ENCODE measurements around the gene TGDS.

Gene TGDS

DNA sequence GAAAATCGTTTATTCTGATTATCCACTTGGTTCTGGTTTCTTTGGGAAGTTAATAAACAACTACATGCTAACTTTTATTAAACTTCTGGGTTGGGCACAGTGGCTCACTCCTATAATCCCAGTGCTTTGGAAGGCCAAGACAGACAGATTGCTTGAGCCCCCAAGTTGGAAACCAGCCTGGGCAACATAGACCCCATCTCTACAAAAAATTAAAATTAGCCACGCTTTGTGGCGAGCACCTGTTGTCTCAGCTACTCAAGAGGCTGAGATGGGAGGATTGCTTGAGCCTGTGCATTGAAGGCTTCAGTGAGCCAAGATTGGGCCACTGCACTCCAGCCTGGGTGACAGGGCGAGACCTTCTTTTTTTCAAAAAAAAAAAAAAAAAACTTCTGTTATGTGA, 27.4 kb upstream of the TGDS start:
- no peak overlapping the region for H3K27ac ChIP-seq
- TF ChIP-seq ZFX (IDR thresholded peaks at IDR 0.05) (no peak), CTCF (conservative IDR thresholded peaks at IDR 0.05) (no peak)

- no peak overlapping the region for H3K27ac ChIP-seq
- no peak for TF ChIP-seq ZFX (IDR thresholded peaks at IDR 0.05)
- TF ChIP-seq CTCF (conservative IDR thresholded peaks at IDR 0.05) = no peak
Measured at GRCh38 chr13:94622344-94622743, 26.4 kb upstream of the TGDS start.

DNA sequence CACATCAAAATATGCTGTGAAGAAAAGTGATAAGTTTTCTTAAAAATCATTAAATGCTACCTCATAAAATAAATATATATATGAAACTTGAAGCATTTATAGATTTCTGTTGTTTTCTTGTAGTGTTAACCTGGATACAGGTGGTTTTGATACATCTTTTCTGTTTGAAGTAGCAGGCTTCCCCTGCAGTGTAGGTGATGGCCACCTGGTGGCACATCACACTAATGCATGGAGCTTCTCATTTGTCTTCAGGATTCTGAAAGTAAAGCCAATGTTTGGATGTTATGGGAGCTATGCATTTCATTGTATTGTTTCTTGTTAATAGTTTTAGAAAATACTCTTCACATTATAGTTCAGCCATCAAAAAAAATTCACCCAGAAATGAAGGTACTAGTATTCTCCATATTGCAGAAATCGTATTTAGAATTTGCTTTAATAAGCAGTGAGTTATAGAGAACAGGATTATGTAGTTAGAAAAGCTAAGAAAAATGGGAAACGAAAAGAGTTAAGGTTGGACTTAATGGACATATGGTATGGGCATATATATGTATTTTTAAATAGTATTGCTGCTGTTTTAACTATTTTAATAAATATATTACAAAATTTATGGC, 24.4 kb upstream of the TGDS start:
- peak; percentile 83 for TF ChIP-seq CTCF (conservative IDR thresholded peaks at IDR 0.05)
- no peak for TF ChIP-seq ZFX (IDR thresholded peaks at IDR 0.05)

DNA sequence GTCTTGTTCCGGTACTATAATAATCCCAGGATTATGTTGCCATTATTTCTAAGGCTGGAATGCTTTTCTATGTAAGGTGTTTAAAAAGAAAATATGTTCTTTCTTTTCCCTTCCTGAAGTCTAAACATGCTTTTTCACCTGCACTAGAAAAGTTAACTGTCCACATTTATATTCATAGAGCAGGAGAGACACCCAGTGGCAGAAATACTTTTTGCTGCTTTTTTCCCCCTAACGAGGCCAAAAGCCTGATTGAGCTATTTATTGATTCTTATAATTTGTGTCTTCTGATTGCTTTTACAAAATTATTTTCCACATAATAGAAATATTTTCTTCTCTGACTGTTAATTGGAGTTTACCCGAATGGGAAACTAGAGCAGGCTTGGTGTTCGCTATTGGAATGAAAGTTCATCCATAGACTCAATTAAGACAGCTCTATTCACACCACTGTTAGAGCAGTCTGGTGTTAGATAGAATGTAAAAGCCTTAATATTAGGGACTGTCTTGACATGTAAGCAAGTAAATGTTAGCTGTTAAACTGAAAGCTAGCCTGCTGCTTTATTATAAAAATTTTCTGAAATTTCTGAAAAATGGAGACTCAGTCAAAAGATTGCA, 21.5 kb upstream of the TGDS start:
- H3K27ac ChIP-seq = no peak overlapping the region
- TF ChIP-seq ZFX (IDR thresholded peaks at IDR 0.05) (no peak), CTCF (conservative IDR thresholded peaks at IDR 0.05) (peak; percentile 69)

More for the DNA sequence above, 24.4 kb upstream of the TGDS start:
- no peak overlapping the region for H3K27ac ChIP-seq

GRCh38 chr13:94613051-94613450, 17.1 kb upstream of the TGDS start:
- no peak overlapping the region for H3K27ac ChIP-seq
- TF ChIP-seq CTCF (conservative IDR thresholded peaks at IDR 0.05) (no peak), ZFX (IDR thresholded peaks at IDR 0.05) (no peak)

DNA sequence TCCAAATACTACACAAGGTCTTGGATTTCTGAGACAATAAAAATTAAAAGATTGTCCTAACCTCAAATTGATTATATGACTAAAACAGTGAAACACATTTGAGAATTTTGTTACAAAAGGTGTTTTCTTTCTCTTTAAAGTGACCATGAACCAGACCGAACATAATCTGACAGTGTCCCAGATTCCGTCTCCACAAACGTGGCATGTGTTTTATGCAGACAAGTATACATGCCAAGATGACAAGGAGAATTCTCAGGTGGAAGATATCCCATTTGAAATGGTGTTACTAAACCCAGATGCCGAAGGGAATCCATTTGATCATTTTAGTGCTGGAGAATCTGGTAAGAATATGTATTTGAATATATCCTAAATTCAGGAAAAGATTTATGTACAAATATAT, 16.1 kb upstream of the TGDS start:
- TF ChIP-seq CTCF (conservative IDR thresholded peaks at IDR 0.05) = no peak
- no peak for TF ChIP-seq ZFX (IDR thresholded peaks at IDR 0.05)
- H3K27ac ChIP-seq = no peak overlapping the region

DNA sequence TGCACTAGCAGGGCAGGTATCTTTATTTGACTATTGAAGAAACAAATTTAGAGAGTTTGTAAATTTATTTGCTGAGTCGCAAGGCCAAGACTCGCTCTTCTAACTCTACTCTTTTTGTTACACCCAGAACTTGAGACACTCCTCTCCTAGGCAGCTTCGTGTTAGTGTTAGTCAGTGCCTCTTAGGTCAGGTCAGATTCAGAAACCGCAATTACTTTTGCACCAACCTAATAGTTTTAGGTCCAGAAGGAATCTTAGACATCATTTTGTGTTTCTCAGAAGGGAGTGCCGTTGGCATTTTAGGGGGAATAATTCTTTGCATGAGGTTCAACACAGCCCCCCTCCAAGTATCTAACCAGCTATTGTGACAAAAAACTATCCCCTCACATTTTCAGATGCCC, 14.5 kb upstream of the TGDS start:
- no peak for TF ChIP-seq ZFX (IDR thresholded peaks at IDR 0.05)
- TF ChIP-seq CTCF (conservative IDR thresholded peaks at IDR 0.05) = no peak
- H3K27ac ChIP-seq = no peak overlapping the region

Measured in C4-2B (cell line).